Subcutaneous abdominal adipose tissue (tissue), 5 donors: ENCODE data around the gene TLCD3B.
A peak's percentile ranks its signal among the peaks of the same experiment; 100 is the strongest.

Experiments used
- H3K27ac ChIP-seq: one replicate; pipeline ENCODE4 v1.7.0; 2013; ENCODE audit warnings: low read depth, mild to moderate bottlenecking, inconsistent platforms, low read length, moderate library complexity
- H3K27me3 ChIP-seq, 5 donors: one replicate each; pipeline ENCODE4 v1.7.0; 2013; ENCODE audit warnings: low read length in 5 of 5, inconsistent platforms in 1 of 5; ENCODE audit not compliant: control insufficient read depth in 5 of 5, insufficient read depth in 4 of 5
- H3K36me3 ChIP-seq, 5 donors: one replicate each; pipeline ENCODE4 v1.7.0; 2013; ENCODE audit warnings: low read length in 5 of 5; ENCODE audit not compliant: control insufficient read depth in 5 of 5, insufficient read depth in 5 of 5
- H3K4me1 ChIP-seq, 5 donors: one replicate each; pipeline ENCODE4 v1.7.0; 2013; ENCODE audit warnings: low read length in 5 of 5, mild to moderate bottlenecking in 3 of 5, moderate library complexity in 1 of 5; ENCODE audit not compliant: control insufficient read depth in 5 of 5, insufficient read depth in 5 of 5
- H3K4me3 ChIP-seq, 5 donors: one replicate each; pipeline ENCODE4 v1.7.0; 2013; ENCODE audit warnings: low read length in 5 of 5, low read depth in 1 of 5
- H3K9ac ChIP-seq, 5 donors: one replicate each; pipeline ENCODE4 v1.7.0; 2013; ENCODE audit warnings: low read length in 5 of 5, mild to moderate bottlenecking in 4 of 5, moderate library complexity in 3 of 5
- H3K9me3 ChIP-seq, 5 donors: one replicate each; pipeline ENCODE4 v1.7.0; 2013; ENCODE audit warnings: low read length in 5 of 5; ENCODE audit not compliant: control insufficient read depth in 5 of 5
- donor health status: healthy.
- donor health status: healthy.
- donor health status: healthy.
- donor health status: healthy.
- donor health status: healthy.

The TLCD3B gene

DNA sequence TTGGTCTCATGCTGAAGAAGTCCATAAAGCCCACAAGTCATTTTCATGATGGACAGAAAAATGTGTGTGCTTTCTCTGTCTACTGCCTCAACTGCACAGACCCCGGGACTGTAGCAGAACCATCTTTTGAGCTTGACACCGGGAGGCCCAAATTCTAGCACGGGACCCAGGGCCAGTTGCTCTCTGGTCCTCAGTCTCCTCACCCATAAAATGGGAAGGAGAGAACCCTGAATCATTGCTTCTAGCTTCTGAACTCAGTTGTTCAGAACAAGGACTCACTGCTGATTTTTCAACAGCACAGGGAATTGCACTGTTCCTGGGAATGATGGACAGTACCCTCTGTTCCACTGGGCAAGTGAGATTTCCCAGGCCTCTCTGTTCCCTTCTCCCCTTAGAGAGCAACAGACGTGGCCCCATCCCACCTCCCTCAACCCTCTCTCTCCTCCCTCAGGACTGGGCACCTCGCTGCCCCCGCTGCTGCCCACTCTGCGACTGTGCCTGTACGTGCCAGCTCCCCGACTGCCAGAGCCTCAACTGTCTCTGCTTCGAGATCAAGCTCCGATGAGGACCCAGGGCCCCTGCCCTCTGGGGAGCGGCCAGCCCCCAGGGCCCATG, 32.3 kb upstream of the TLCD3B start:
- peak overlapping the region; percentile 71 to 88 (median 87) for H3K9ac ChIP-seq
- H3K36me3 ChIP-seq = peaks cover 0 to 15% (median 11%) of the 10 kb centered on the region in 5 donors
- peaks cover 18 to 62% (median 58%) of the 10 kb centered on the region in 5 donors for H3K4me1 ChIP-seq
- H3K27ac ChIP-seq = peak overlapping the region; percentile 97
- no peaks in the 10 kb centered on the region for H3K27me3 ChIP-seq
- no peaks in the 10 kb centered on the region for H3K9me3 ChIP-seq
- H3K4me3 ChIP-seq = peak overlapping the region in 4 of 5 donors; percentile 81 to 98 (median 91)

GRCh38 chr16:30060836-30061554, 29.9 kb upstream of the TLCD3B start:
- no peaks in the 10 kb centered on the region for H3K9me3 ChIP-seq
- H3K4me3 ChIP-seq = no peak overlapping the region
- H3K9ac ChIP-seq = peak overlapping the region in 1 of 5 donors; percentile 51
- H3K27me3 ChIP-seq = no peaks in the 10 kb centered on the region
- H3K27ac ChIP-seq = no peak overlapping the region
- H3K4me1 ChIP-seq = peaks cover 10 to 40% (median 36%) of the 10 kb centered on the region in 5 donors
- no peaks in the 10 kb centered on the region for H3K36me3 ChIP-seq

DNA sequence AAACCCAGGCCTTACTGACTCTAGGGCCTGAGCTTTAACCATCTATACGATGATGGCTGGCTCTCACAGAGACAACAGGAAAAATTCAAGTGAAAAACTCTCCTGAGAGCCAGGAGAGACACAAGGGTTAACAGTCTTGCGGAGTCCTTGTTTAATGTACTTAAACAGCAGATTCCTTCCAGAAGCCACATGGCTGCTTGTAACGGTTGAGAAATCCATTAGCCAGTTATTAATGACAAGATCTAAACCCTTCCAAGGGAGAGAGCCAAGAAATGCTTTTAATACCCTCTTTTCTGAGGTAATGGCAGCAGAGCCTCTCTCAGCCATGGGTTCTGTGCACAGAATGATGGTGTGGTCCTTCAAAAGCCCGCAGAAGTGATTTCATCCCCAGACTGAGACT, 29.3 kb upstream of the TLCD3B start:
- H3K4me3 ChIP-seq = no peak overlapping the region
- H3K9me3 ChIP-seq = no peaks in the 10 kb centered on the region
- peak overlapping the region in 1 of 5 donors; percentile 51 for H3K9ac ChIP-seq
- H3K27me3 ChIP-seq = no peaks in the 10 kb centered on the region
- H3K27ac ChIP-seq = no peak overlapping the region
- no peaks in the 10 kb centered on the region for H3K36me3 ChIP-seq
- peaks cover 10 to 37% (median 36%) of the 10 kb centered on the region in 5 donors for H3K4me1 ChIP-seq

DNA sequence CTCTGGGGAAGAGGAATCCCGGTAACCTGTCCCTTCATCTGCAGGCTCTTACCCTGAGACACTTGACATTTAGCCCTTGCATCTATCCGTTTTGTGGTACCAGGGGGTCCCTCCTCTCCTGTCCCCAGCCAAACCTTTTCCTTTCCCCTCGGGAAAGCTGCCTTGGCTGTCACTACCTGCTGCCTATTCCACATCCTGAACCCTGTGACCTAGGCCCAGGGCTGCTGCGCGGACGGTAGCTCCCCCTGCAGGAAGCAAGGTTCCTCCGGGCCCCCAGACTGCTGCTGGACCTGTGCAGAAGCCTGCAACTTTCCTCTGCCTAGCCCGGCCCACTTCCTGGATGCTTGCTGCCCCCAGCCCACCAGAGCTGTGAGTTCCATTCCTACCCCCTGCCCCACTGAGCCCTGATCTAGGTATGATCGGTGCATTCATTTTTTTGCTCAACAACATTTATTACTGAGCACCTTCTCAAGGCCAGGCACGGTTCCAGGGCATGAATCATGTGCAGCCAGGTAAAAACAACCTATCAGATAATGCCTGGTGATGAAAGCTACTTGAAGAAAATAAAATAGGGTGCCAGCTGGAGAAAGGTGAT, 24.0 kb upstream of the TLCD3B start:
- Histone ChIP-seq H3K9me3 (no peaks in the 10 kb centered on the region), H3K27me3 (no peaks in the 10 kb centered on the region), H3K27ac (no peak overlapping the region), H3K4me1 (peaks cover 0 to 22% (median 11%) of the 10 kb centered on the region in 5 donors), H3K9ac (no peak overlapping the region), H3K4me3 (no peak overlapping the region), H3K36me3 (no peaks in the 10 kb centered on the region)

- Histone ChIP-seq H3K9me3 (no peaks in the 10 kb centered on the region), H3K4me3 (no peak overlapping the region), H3K27ac (no peak overlapping the region), H3K36me3 (no peaks in the 10 kb centered on the region), H3K27me3 (no peaks in the 10 kb centered on the region), H3K9ac (no peak overlapping the region), H3K4me1 (peaks cover 0 to 20% (median 11%) of the 10 kb centered on the region in 5 donors)
Measured at GRCh38 chr16:30054451-30054850, 23.4 kb upstream of the TLCD3B start.

DNA sequence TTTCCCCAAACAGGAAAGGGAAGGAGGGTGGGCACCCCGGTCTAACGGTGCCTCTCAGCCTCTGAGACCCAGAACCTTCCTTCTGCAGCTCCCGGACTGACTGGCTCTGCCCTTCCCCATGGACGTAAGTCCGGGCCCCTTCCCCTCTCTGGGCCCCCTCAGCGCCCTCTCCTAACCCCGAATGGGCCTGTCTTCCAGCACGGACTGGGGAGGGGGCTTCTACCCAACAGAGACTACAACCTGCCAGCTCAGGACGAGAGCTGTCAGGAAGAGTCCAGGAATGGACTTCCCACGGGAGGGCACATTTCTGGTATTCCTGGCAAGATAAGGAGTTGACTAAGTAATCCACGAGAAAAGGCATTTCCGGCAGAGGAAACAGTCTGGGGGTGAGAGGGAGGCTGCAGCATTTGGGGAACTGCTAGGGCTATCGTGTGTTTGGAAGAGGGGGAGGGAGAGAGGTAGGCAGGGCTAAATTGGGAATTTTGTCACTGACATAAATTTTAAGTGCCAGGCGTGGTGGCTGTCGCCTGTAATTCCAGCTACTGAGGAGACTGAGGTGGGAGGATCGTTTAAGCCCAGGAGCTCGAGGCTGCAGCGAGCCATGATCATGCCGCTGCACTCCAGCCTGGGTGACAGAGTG, 22.4 kb upstream of the TLCD3B start:
- Histone ChIP-seq H3K36me3 (no peaks in the 10 kb centered on the region), H3K4me1 (peaks cover 0 to 20% (median 11%) of the 10 kb centered on the region in 5 donors), H3K27me3 (no peaks in the 10 kb centered on the region), H3K4me3 (peak overlapping the region; percentile 73 to 86 (median 76)), H3K9me3 (no peaks in the 10 kb centered on the region), H3K9ac (peak overlapping the region in 3 of 5 donors; percentile 67 to 72 (median 71)), H3K27ac (peak overlapping the region; percentile 54)

DNA sequence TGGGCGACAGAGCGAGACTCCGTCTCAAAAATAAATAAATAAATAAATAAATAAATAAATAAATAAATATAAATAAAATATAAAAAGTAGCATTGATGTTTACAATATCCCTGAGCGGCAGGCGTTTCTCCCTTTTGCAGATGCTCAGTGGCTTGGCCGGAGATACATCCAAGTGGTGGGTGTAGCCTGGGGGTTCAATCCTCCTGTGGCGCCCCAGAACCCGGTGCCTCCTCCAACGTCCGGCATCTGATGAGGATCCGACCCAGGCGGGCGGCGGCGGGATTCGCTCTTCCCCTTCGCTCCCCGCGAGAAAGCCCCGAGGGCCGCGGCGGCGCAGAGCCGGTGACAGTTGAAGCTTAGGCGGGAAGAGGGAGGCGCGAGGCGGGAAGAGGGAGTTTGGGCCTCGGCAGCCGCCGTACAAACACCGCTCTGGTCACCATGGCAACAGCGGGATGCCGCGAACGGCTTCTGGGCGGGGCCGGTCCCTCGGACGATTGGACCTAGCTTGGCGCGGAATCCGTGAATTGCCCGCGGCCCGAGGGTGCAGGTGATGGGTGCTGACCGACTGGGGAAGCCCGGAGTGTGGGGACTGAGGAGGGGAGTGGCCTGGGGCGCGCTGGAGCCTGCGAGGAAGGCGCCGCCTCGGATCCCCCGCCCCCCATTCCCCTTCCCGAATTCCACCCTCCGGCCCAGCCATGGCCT, 21.8 kb upstream of the TLCD3B start:
- Histone ChIP-seq H3K36me3 (no peaks in the 10 kb centered on the region), H3K9ac (peak overlapping the region in 4 of 5 donors; percentile 51 to 72 (median 69)), H3K27ac (peak overlapping the region; percentile 54), H3K27me3 (no peaks in the 10 kb centered on the region), H3K9me3 (no peaks in the 10 kb centered on the region), H3K4me1 (peaks cover 0 to 20% (median 11%) of the 10 kb centered on the region in 5 donors), H3K4me3 (peak overlapping the region; percentile 73 to 86 (median 76))

DNA sequence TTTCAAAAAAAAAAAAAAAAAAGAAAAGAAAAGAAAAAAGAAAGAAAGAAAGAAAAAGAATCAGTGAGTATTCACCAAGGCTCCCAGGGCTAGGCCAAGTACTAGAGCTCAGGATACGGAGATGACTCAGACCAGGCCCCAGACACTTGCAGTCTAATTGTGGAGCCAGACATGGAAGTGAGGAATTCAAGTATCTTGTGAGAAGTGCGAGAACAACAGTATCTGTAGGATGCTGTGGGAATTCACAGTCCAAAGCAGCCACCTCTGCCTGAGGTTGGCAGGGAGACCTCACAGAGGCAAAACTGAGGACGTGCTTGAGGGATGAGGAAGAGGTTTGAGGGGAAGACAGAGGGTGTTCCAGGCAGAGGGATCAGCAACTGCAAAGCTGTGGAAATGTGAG, 20.4 kb upstream of the TLCD3B start:
- Histone ChIP-seq H3K9ac (no peak overlapping the region), H3K9me3 (no peaks in the 10 kb centered on the region), H3K27me3 (no peaks in the 10 kb centered on the region), H3K27ac (no peak overlapping the region), H3K4me1 (peaks cover 0 to 20% (median 11%) of the 10 kb centered on the region in 5 donors), H3K36me3 (no peaks in the 10 kb centered on the region), H3K4me3 (no peak overlapping the region)

DNA sequence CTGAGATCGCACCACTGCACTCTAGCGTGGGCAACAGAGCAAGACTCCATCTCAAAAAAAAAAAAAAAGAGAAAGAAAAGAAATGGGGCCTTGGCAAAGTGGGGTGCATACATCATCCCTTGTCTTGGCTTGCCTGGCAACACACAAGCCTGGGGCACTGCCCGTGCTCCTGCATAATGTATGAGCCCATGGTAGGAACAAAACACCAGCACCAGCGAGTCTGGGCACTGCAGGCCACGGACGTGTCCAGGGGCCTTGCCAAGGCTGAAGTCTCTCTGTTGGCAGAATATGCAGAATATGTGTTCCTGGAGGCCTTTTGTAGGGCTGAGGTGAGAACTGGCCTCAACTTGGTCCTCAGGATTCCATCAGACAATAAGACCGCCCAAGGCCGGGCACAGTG, 18.8 kb upstream of the TLCD3B start:
- Histone ChIP-seq H3K9ac (no peak overlapping the region), H3K4me3 (no peak overlapping the region), H3K4me1 (peaks cover 0 to 20% (median 11%) of the 10 kb centered on the region in 5 donors), H3K36me3 (no peaks in the 10 kb centered on the region), H3K9me3 (no peaks in the 10 kb centered on the region), H3K27me3 (peaks cover 0 to 4% (median 0%) of the 10 kb centered on the region in 5 donors), H3K27ac (no peak overlapping the region)
